Right kidney (tissue), 1 donor: ENCODE measurements around the gene RHCG.
"Not testable (repeated sequence)": the region's sequence is repeated elsewhere in the genome, so short reads cannot be mapped to it uniquely, and the experiment has no call there.

ENCODE experiments used
- DNase-seq: peaks from one replicate; pipeline ENCODE4 v3.0.0-alpha.2; 2016

RHCG gene

GRCh38 chr15:89477411-89478242, 18.8 kb downstream of the RHCG start:
- DNase-seq = no peak

GRCh38 chr15:89475661-89476060, 20.7 kb downstream of the RHCG start:
- no peak for DNase-seq

- DNase-seq = no peak
Measured at GRCh38 chr15:89472785-89473256, 23.6 kb downstream of the RHCG start.

GRCh38 chr15:89469426-89470096, 26.8 kb downstream of the RHCG start:
- no peak for DNase-seq

GRCh38 chr15:89468813-89469212, 27.6 kb downstream of the RHCG start:
- not testable (repeated sequence) for DNase-seq

GRCh38 chr15:89463113-89463512, 33.3 kb downstream of the RHCG start:
- no peak for DNase-seq

GRCh38 chr15:89462198-89462912, 34.0 kb downstream of the RHCG start:
- DNase-seq = no peak

- DNase-seq = no peak
Measured at GRCh38 chr15:89461386-89461785, 35.0 kb downstream of the RHCG start.

GRCh38 chr15:89460048-89460447, 36.3 kb downstream of the RHCG start:
- no peak for DNase-seq

GRCh38 chr15:89459271-89460038, 36.9 kb downstream of the RHCG start:
- no peak for DNase-seq

GRCh38 chr15:89458440-89458839, 37.9 kb downstream of the RHCG start:
- DNase-seq = no peak

- no peak for DNase-seq
Measured at GRCh38 chr15:89457086-89457485, 39.3 kb downstream of the RHCG start.

- no peak for DNase-seq
Measured at GRCh38 chr15:89455535-89455934, 40.8 kb downstream of the RHCG start.

- DNase-seq = no peak
Measured at GRCh38 chr15:89452330-89452836, 44.0 kb downstream of the RHCG start.

GRCh38 chr15:89451846-89452245, 44.5 kb downstream of the RHCG start:
- no peak for DNase-seq

GRCh38 chr15:89450076-89451006, 46.0 kb downstream of the RHCG start:
- DNase-seq = no peak

GRCh38 chr15:89448825-89449224, 47.6 kb downstream of the RHCG start:
- no peak for DNase-seq

- DNase-seq = no peak
Measured at GRCh38 chr15:89447676-89448075, 48.7 kb downstream of the RHCG start.

GRCh38 chr15:89446255-89446891, 50.0 kb downstream of the RHCG start:
- DNase-seq = no peak

- DNase-seq = no peak
Measured at GRCh38 chr15:89445518-89445917, 50.9 kb downstream of the RHCG start.
